Ammon's horn (tissue), 1 donor: ENCODE measurements around the gene BBS4.

ENCODE experiments used
- DNase-seq: peaks from one replicate; pipeline ENCODE4 v3.0.0-alpha.2; 2016; ENCODE audit warnings: low spot score

BBS4 gene

GRCh38 chr15:72760590-72761260, 74.7 kb downstream of the BBS4 start:
- no peak for DNase-seq

GRCh38 chr15:72764656-72765055, 78.6 kb downstream of the BBS4 start:
- DNase-seq, result no peak

- no peak for DNase-seq
These were observed 80.0 kb downstream of the BBS4 start for GRCh38 chr15:72766025-72766424.

GRCh38 chr15:72766780-72767179, 80.8 kb downstream of the BBS4 start:
- DNase-seq, result no peak

GRCh38 chr15:72770673-72771328, 84.8 kb downstream of the BBS4 start:
- no peak for DNase-seq

- DNase-seq, result no peak
These were observed 85.3 kb downstream of the BBS4 start for GRCh38 chr15:72771329-72771725.

- DNase-seq, result no peak
These were observed 88.8 kb downstream of the BBS4 start for GRCh38 chr15:72774696-72775383.

GRCh38 chr15:72778796-72779195, 92.8 kb downstream of the BBS4 start:
- peak; percentile 13 for DNase-seq

- no peak for DNase-seq
These were observed 95.6 kb downstream of the BBS4 start for GRCh38 chr15:72781631-72782030.

- DNase-seq, result no peak
These were observed 96.4 kb downstream of the BBS4 start for GRCh38 chr15:72782274-72783003.

GRCh38 chr15:72783004-72783639, 97.1 kb downstream of the BBS4 start:
- peak; percentile 65 for DNase-seq

GRCh38 chr15:72783640-72784455, 97.8 kb downstream of the BBS4 start, which contains the start of gene ADPGK:
Gene ADPGK (minus strand): TSS chr15:72783758. CDS start chr15:72783691, 67 bp downstream.
- DNase-seq, result peak; percentile 93

- DNase-seq, result no peak
These were observed 98.5 kb downstream of the BBS4 start for GRCh38 chr15:72784456-72784876.

GRCh38 chr15:72785432-72785831, 99.4 kb downstream of the BBS4 start:
- peak; percentile 52 for DNase-seq

GRCh38 chr15:72785841-72786240, 99.8 kb downstream of the BBS4 start:
- DNase-seq, result no peak

- peak; percentile 29 for DNase-seq
These were observed 100.2 kb downstream of the BBS4 start for GRCh38 chr15:72786242-72786641.

GRCh38 chr15:72786676-72787345, 100.8 kb downstream of the BBS4 start:
- peak; percentile 39 for DNase-seq

- no peak for DNase-seq
These were observed 101.5 kb downstream of the BBS4 start for GRCh38 chr15:72787526-72787925.
